HG03097 (cell line): Measurements from ENCODE around the gene VPS11.
A peak's percentile ranks its signal among the peaks of the same experiment; 100 is the strongest.
"Not testable (repeated sequence)": the region's sequence is repeated elsewhere in the genome, so short reads cannot be mapped to it uniquely, and the experiment has no call there.

ENCODE experiments used
- ATAC-seq: cut with Tn5 transposase; IDR thresholded peaks from one replicate; pipeline ENCODE4 v1.9.1; 2021; ENCODE audit not compliant: unreplicated experiment, low FRiP score

Gene VPS11

DNA sequence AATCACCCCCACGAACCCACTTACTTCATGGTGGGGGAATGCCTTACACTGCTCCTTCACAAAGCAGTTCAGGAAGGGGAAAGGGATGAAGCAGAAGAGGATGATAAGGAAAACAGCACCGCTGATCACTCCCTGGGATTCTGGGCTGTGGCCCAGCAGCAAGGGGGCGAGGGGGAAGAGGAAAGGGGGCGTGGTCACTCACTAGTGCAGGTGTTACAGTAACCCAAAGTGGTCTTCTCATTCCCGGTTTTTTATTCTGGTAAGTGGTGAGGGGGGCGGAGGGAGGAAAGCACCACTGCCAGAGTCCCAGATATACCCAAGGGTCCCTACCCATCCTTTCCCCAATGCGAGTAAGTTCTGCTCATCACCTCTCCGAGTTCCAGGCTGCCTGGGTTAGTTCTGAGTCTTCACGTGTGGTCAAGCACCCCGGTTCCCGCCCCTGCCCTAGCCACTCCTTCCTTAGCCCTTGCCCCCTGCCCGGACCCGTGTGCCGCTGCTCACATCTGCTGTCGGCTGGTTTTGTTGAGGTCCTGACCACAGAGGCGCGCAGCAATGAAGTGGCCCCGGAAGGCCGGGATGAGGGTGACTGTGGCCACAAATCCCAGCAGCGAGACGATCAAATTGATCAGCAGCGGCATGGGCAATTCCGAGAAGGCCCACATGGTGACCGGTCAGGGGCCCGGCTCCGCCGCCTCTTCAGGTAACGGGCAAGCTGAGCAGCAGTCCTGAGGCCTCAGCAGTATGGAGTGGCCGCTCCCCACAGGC, 33.6 kb downstream of the VPS11 start:
- ATAC-seq = no peak

DNA sequence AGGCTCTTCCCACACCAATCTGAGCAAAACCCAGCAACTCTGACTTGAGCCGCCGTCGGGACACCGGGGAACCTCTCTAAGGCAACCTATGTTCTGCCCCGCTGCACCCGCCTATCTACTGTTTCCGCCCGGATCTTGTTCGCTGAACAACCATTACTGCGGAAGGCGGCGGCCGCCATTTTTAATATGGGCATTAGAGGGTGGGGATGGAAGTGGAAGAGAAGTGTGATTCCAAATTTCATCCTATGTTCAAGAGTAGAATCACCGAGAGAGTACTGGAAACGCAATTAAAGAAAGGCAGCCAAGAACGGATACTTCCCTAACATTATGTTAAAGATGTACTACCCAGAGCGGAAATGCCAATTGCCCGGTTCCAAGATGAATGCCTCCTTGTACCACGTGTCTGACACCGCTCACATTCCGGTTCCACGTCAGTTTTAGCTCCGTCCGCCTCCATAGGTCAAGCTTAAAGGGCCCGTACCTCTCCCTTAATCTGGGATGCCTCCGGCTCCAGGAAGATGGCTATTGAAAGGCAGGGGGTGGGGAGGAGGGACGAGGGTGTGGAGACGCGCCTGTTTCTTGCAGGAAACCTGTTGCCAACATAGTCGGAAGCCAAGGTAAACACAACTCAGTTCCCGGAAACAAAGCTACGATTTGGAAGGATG, 34.3 kb downstream of the VPS11 start, which contains the start of gene DPAGT1:
Gene DPAGT1 (minus strand): TSS at position 95 of the 665 bp plus-strand sequence. CDS start 198 bp downstream, outside the sequence.
- ATAC-seq = peak; percentile 73

DNA sequence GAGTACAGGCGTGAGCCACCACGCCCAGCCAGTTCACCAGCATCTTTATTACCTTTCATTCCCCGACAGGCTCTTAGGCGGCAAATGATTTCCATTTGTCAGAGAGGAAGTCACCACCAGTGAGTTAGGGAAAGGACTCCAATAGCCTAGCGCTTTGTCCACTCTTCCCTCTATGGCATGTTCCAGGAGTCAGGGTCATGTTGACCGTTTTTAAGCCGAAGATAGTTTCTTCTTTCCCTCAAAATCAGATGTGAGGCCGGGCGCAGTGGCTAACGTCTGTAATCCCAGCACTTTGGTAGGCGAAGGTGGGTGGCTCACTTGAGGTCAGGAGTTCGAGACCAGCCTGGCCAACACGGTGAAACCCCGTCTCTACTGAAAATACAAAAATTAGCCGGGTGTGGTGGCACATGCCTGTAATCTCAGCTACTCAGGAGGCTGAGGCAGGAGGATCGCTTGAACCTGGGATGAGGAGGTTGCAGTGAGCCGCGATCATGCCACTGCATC, 35.6 kb downstream of the VPS11 start:
- not testable (repeated sequence) for ATAC-seq

DNA sequence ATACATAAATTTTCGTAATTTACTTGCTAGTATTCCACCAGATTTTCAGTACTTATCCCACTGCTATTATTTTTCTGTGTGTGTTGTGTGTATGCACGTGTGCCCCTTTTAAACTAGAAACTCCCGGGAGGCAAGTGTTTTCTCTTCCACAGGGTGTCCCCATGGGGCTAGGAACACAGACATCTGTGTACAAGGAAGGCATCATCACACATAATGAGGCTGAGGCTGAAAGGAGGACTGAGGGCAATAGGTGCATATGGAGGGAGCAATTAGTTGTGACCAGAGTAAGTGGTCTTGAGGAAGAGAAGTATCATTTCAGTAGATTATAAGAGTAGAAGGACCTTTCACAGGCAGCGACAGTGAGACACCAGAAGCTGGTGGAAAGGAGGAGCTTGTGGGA, 36.2 kb downstream of the VPS11 start:
- no peak for ATAC-seq

DNA sequence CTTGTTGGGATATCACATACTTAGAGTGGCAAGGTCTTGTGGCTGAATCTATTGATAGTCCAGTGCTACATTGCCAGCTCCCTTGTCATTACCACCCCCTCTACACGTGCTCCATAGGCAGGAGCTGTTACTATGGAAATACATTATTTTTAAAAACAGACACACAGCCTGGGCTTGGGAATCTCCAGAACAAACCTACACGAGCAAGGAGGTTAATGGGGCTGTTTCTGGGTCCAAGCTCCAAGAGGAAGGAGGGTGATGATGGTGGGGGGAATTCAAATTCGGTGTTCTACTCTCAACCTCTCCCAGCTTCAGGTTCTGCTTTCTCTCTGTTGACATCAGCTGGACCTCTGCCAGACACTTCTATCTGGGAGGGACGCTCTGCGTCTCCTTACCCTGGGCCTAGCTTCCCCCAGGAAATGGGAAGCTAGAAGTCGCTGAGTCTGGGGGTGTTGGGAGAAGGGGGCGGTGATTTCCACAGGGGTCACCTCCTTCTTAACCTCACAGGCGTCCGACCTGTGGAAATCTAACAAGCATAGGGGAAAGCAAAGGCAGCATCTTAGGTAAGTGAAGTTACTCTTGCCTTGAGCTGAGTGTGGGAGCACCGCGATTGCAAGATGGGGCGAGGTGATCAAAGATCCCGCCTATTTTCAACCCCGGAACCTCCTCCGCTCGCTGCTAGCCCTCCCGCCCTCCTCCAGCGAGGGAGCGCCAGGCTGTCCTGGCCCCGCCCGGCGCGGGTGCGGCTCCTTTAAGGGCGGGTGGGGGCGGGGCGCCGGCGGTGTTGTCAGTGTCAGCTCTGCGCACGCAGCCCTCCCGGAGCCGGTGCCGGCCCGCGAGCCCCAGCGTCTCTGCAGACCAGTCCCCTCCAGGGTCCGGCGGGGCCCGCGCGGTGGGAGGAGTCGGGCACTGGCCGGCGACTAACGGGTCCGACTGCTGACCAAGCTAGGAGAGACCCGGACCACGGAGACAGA, 39.2 kb downstream of the VPS11 start, which contains the start of gene C2CD2L:
Gene C2CD2L (plus strand): TSS at position 781 of the 974 bp plus-strand sequence. CDS start 398 bp downstream, outside the sequence.
- ATAC-seq = peak; percentile 50

DNA sequence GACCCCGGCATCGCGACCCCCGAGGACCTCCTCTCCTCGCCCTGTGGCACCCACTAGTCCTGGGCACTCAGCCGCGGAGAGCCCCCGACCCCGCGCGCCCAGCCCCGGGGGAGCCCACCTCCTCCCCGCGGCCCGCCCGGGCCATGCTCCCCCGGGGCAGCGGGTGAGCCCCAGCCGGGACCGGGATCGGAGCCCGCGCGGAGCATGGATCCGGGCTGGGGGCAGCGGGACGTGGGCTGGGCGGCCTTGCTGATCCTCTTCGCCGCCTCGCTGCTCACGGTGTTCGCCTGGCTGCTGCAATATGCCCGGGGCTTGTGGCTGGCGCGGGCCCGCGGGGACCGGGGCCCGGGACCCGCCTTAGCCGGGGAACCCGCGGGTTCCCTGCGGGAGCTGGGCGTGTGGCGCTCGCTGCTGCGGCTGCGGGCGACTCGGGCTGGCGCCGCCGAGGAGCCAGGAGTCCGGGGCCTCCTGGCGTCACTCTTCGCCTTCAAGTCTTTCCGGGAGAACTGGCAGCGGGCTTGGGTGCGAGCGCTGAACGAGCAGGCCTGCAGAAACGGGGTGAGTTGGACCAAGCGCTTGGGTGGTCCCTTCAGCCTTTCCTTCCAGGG, 40.0 kb downstream of the VPS11 start:
- ATAC-seq = peak; percentile 13

DNA sequence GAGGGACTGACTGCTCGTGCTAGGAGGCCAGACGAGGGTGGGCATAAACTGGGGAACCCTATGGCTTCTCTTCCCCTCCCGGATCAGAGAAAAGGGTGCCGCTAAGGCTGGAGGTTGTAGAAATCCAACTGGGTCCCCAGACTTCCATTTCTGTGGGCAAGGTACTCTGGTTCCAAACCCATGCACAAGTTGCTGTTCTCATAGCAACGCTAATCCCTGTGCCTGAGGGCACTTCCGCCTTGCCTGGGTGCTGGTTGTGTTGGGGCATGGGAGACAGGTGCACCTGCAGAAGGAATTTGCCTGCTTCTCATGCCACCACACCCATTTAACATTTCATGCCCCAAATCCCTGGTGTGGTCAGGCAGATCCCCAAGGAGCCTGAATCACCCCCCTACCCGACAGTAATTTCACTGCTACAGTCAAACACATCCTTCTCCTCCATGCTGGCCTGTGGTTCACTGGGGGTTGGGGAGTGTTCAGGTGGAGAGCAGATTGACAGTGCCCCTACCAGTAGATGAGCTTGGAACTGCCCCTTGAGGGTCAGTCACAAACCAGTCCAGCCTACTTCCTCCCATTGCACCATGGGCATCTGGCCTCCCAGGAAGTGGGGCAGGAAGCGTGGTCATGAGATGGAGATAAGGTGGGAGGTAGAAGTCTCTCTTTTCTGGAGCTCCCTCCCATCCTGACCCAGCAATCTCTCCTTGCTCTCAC, 40.7 kb downstream of the VPS11 start:
- no peak for ATAC-seq

DNA sequence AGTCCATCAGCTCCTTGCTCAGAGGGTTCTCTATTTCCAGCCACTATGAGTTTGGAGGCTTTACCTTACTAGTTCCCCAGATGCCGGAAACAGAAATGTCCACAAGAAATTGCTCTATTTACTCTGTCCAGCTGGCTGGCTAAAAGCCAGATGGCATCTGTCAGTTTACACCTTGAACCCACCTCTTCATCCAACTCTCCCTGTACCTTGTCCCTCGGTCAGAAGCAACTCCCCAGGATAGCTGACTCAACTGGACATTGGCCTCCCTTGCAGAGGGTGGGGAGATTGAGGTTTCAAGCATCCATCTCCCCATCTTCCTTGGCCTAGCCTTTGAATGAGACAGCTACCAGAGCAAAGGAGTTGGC, 41.2 kb downstream of the VPS11 start:
- ATAC-seq = no peak

DNA sequence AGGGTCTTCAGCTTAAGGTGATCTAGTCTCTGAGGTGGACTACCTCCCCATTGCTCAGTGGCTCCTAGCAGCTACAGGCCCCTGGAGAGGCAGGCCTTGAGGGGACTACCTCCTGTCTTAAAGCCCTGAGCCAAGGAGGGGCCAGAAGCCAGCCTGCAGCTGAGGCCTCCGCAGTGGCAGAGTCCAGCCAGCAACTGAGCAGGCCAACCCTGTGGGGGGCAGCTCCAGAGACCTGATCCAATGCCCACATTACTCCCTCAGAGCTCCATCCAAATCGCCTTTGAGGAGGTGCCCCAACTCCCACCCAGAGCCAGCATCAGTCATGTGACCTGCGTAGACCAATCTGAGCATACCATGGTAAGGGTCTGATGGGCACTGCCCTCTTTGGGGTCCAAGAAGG, 42.2 kb downstream of the VPS11 start:
- no peak for ATAC-seq

DNA sequence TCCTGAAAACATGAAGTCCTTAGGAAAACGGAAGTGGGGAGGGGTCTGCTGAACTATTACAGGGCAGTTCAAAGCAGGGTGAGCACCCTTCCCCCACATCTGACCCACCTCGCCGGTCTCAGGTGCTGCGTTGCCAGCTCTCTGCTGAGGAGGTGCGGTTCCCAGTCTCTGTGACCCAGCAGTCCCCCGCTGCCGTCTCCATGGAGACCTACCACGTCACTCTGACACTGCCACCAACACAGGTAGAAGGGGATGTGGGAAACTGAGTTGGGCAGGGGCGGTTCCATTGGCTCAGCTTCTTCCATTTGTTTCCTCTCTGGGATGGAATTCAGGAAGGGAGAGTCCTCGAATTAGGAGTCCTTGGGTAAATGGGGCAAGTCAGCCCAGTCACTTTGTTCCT, 42.8 kb downstream of the VPS11 start:
- ATAC-seq = no peak

DNA sequence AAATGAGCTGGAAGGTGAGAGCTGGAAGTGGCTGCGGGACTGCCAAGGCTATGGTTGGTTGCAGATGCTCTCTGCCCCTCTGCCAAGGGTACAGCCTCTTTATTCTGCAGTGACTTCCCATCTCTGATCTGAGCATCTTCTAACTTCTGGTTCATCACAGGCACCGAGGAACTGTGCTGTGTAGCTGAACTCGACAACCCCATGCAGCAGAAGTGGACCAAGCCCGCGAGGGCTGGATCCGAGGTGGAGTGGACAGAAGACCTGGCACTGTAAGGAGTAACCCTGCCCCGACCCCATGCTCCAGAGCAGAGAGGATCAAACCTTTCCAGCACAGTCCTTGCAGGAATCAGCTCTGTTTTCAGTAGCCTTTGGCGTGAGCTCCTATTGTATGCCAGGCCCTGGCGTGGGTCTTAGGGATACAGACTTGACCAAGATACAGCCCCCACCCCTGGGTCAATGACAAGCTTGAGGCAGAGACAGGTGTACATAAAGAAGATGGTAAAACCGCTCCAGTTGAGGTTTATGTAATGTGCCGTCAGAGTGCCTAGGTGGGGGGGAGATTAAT, 43.8 kb downstream of the VPS11 start:
- ATAC-seq = no peak

DNA sequence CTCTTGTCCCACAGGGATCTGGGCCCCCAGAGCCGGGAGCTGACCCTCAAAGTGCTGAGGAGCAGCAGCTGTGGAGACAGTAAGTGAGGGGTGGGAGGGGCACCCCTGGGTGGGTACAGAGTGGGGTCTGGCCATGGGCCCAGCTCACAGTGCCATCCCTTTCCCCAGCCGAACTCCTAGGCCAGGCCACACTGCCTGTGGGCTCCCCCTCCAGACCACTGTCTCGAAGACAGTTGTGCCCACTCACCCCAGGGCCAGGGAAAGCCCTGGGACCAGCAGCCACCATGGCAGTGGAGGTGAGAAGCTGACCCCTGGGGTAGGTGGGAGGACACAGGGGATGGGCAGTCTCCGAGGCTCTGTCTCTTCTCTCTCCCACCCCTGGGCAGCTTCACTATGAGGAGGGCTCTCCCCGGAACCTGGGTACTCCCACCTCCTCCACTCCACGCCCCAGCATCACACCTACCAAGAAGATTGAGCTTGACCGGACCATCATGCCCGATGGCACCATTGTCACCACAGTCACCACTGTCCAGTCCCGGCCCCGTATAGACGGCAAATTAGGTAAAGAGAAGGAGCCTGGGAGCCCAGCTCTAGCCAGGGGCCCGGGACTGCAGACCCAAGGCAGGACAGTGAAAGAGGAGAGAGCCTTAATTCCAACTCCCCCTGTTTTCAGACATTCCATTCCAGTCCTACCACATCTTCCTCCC, 44.8 kb downstream of the VPS11 start:
- ATAC-seq = no peak

DNA sequence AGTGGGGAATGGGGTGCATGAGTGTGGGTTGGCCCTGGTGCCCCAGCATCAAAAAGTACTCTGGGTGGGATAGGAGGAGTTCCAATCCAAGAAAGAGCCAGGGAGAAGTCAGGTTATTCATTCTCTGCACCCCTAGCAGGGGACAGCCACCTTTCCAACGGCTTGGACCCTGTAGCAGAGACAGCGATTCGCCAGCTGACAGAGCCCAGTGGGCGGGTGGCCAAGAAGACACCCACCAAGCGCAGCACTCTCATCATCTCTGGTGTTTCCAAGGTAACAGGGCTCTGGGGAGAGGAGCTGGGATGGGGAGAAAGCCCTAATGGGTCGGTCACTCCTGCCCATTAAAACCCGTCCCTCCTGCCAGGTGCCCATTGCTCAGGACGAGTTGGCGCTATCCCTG, 46.1 kb downstream of the VPS11 start:
- ATAC-seq = no peak

DNA sequence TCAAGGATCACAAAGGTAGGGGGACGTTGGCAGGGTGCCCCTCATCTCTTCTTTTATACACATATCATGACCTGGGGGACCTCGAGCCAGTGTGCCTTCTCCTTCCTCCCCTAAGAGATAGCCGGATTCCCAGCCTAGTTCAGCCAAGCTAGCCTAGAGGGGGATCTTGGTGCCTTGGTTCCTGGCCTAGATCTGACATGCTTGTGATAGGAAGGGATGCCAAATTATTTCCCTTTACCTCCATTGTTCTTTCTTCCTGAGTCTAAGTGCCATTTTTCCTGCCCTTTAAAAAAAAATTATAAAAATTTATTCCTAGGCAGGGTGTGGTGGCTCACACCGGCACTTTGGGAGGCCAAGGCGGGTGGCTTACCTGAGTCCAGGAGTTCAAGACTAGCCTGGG, 46.7 kb downstream of the VPS11 start:
- ATAC-seq = no peak

DNA sequence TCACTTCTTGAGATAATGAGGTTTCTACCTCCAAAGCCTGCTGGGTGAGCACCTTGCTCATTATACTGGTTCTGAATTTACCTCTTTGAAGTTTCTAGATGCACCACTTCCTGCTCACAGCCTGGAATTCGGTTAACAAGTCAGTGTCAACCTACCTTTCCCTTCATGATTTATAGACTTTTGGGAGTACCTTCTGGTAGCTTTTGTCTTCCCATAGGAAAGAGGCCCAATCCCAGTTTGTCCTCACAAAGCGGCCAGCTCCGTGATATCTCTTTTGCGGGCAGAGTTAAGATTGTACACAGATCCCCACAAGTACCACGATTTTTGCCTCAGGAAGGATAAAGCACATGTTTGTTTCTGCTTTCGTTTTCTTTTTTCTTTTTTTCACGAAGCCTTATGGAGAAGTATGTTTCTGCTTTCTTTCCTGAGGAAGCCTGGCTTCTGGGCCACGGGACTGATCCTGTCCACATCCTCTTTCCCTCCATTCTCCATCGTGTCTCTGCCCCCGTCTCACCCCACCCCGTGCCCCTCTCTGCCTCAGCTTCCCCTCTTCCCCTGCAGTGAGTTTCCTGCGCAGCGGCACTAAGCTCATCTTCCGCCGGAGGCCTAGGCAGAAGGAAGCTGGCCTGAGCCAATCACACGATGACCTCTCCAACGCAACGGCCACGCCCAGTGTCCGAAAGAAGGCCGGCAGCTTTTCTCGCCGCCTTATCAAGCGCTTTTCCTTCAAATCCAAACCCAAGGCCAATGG, 48.0 kb downstream of the VPS11 start:
- ATAC-seq = no peak

DNA sequence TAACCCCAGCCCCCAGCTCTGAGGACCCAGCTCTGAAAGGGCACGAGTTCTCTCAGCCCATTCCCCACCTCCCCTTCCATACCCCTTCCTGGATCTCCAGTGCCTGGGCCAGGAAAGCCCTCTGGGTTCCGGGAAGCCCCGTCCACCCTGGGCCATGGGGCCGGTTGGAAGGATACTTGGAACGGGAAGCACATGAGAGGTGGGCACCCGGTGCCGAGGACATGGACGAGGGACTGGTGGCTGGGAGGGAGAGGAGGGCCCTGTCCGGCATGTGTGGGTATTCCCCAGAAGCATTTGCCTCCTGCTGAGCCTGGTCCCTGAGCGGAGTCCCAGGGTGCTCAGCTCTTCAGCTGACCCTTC, 48.6 kb downstream of the VPS11 start:
- ATAC-seq = no peak

DNA sequence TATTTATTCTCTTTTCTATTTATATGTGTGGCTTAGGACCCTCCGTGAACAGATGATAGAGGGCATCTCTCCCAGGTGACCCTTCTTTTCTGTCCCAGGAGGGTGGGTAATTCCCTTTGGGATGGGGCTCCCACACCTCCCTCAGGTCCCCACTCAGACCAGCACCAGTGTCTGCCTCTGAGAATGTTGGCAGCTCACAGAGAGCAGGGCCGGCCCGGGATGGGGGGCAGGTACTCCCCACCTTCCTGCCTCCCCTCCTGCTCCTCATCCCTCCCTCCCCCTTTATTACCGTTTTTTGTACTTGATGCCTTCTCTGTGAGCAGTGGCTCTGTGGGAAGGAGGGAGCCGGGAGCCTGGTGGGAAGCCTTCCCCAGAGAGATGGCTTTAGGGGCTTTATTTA, 49.0 kb downstream of the VPS11 start:
- no peak for ATAC-seq
